Heart left ventricle (tissue), 16 donors: ENCODE data around the gene INHA. TPM values are rescaled to one million over a fixed set of nuclear protein-coding genes. Genes with fewer than 3 reads are reported as not detected.

Source experiments
- ATAC-seq, 4 donors: fragments of 200-7000 bp; cut with Tn5 transposase; one replicate each; pipeline ENCODE4 v1.9.1; 2020 to 2022; ENCODE audit warnings: moderate library complexity in 4 of 4, mild to moderate bottlenecking in 3 of 4, moderate number of reproducible peaks in 1 of 4
- DNase-seq, 5 donors: peaks; one replicate each; pipeline ENCODE4 v3.0.0-alpha.2; 2020
- H3K27ac ChIP-seq, 12 donors: fragments of 200-600 bp; sonication (generic) in 4 of 12; one replicate each; pipeline versions ENCODE4 v1.5.0 to v1.8.0; 2016 to 2022; ENCODE audit warnings: mild to moderate bottlenecking in 2 of 12
- H3K27me3 ChIP-seq, 9 donors: fragments of 200-600 bp; sonication (generic) in 2 of 9; one replicate each; pipeline versions ENCODE4 v1.5.1 to v1.8.0; 2016 to 2022; ENCODE audit warnings: mild to moderate bottlenecking in 3 of 9
- H3K36me3 ChIP-seq, 9 donors: fragments of 200-600 bp; sonication (generic) in 2 of 9; one replicate each; pipeline versions ENCODE4 v1.5.0 to v1.8.0; 2018 to 2022; ENCODE audit warnings: mild to moderate bottlenecking in 2 of 9
- H3K4me1 ChIP-seq, 12 donors: fragments of 200-600 bp; sonication (generic) in 4 of 12; one replicate each; pipeline versions ENCODE4 v1.5.0 to v1.8.0; 2016 to 2022; ENCODE audit warnings: mild to moderate bottlenecking in 3 of 12
- H3K4me3 ChIP-seq, 12 donors: fragments of 200-600 bp; sonication (generic) in 4 of 12; one replicate each; pipeline versions ENCODE4 v1.5.0 to v1.8.0; 2017 to 2022; ENCODE audit warnings: mild to moderate bottlenecking in 9 of 12, moderate library complexity in 4 of 12
- H3K9me3 ChIP-seq, 12 donors: fragments of 200-600 bp; sonication (generic) in 4 of 12; one replicate each; pipeline versions ENCODE4 v1.5.0 to v1.8.0; 2016 to 2022; ENCODE audit warnings: mild to moderate bottlenecking in 1 of 12
- POLR2A ChIP-seq, 2 donors: fragments of 450-650 bp; IDR thresholded peaks; one replicate each; pipeline ENCODE4 v1.6.1; 2017; ENCODE audit warnings: antibody characterized with exemption in 2 of 2, mild to moderate bottlenecking in 2 of 2, moderate library complexity in 2 of 2
- WGBS, 4 donors: extraction: QIAGEN DNeasy Blood & Tissue Kit in 2 of 4; methylation state at CpG; one replicate each; pipeline versions ENCODE4 v1.1.5 to v1.1.7; 2013 to 2018; 5-methylcytosine and 5-hydroxymethylcytosine counted together
- intact Hi-C, 10 donors: fragments of 100-400 bp; cut with DNase I; formaldehyde crosslinking; loops; one replicate each; pipeline versions ENCODE4 v1.11.1 to v1.14.2; 2022
- polyA plus RNA-seq, 2 donors: library from polyadenylated mRNA; stranded (reverse); fragments of 200-250 nt; gene quantifications; one replicate each; pipeline ENCODE4 v1.2.3, GENCODE V29; 2013
- total RNA-seq, 9 donors: library from RNA; depleted of rRNA in 2 of 9; stranded (reverse); fragments of >200 nt in 2 of 9; fragmentation: NEBNext Ultra II Directional in 3 of 9; extraction: Animal tissue kit (Norgen Biotek cat#: 25700) in 3 of 9; gene quantifications; one replicate each; pipeline versions ENCODE4 v1.1.0 to v1.2.4, GENCODE V29; 2016 to 2023
- TF ChIP-seq, protein P1 (sequence below), 12 donors: fragments of 200-600 bp; sonication (generic) in 4 of 12; IDR thresholded peaks; one replicate each; pipeline versions ENCODE4 v1.5.0 to v1.8.0; 2018 to 2022; ENCODE audit warnings: antibody characterized with exemption in 12 of 12, mild to moderate bottlenecking in 5 of 12
- donor health status: ischemic (EF 13 %, LVEDD 7.1; RV severe dilation, severe dysfunction).
- donor health status: healthy with polysubstance abuse.
- donor health status: DM: no; HTN: yes; CAD: no.
- donor health status: DM: no; HTN: no; CAD: no.
- donor health status: ischemic (EF 25% LVEDD 6.9; RV normal size, moderate dysfunction).
- donor health status: ischemic (EF 25% LVEDD 5.7; RV mildly dilated, moderate dysfunction).
- donor health status: healthy.
- donor health status: DM: yes; HTN: yes; CAD: no.
- donor health status: ischemic (EF 35%, LVEDD 5.7; RV mildly dilated, moderate dysfunction).
- donor health status: nonischemic (EF 11% LVEDD 7.7; RV severe dilation, severe dysfunction).
- donor health status: DM: yes; HTN: yes; CAD: no.
- donor health status: PGD.
- donor health status: ischemic (EF 29% LVEDD 5.4; RV normal size, mild dysfunction).
- donor health status: nonischemic (EF 23%, LVEDD 6.1; RV moderate dilation, normal function).

The INHA gene
- total and polyA plus RNA-seq, 11 donors = 0.52 to 14.2 (median 1.9) TPM

DNA sequence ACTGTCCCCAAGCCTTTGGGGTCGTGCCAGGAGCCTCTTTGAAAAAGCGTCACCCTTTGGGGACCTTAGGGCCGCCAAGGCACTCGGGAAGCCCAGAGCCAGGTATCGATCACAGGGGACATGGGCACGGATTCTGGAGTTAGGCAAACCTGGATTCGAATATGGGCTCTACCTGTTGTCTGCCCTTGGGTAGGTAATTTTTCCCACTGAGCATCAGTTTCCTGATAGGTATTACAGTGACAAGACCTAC, 19.0 kb upstream of the INHA start:
- TF ChIP-seq, protein P1, sequence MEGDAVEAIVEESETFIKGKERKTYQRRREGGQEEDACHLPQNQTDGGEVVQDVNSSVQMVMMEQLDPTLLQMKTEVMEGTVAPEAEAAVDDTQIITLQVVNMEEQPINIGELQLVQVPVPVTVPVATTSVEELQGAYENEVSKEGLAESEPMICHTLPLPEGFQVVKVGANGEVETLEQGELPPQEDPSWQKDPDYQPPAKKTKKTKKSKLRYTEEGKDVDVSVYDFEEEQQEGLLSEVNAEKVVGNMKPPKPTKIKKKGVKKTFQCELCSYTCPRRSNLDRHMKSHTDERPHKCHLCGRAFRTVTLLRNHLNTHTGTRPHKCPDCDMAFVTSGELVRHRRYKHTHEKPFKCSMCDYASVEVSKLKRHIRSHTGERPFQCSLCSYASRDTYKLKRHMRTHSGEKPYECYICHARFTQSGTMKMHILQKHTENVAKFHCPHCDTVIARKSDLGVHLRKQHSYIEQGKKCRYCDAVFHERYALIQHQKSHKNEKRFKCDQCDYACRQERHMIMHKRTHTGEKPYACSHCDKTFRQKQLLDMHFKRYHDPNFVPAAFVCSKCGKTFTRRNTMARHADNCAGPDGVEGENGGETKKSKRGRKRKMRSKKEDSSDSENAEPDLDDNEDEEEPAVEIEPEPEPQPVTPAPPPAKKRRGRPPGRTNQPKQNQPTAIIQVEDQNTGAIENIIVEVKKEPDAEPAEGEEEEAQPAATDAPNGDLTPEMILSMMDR (IDR thresholded peaks at IDR 0.05) = no peak
- no peak for TF ChIP-seq POLR2A (IDR thresholded peaks at IDR 0.05)
- H3K4me1 ChIP-seq = peaks cover 0 to 21% (median 13%) of the 10 kb centered on the region in 12 donors
- peaks cover 0 to 30% (median 19%) of the 10 kb centered on the region in 9 donors for H3K36me3 ChIP-seq
- WGBS, 4 donors = 46 to 49% (median 48%) methylated on average over 7 of the region's 7 CpGs
- DNase-seq = no peak
- intact Hi-C loops = loop anchor here in 1 of 10 donors (10.0 kb wide), 1 partner anchor 52 kb away; no protein-coding TSS in a partner anchor
- no peak overlapping the region for H3K27ac ChIP-seq
- H3K27me3 ChIP-seq = peaks cover 0 to 24% (median 3%) of the 10 kb centered on the region in 9 donors
- H3K4me3 ChIP-seq = peak overlapping the region; percentile 27 to 75 (median 57)
- no peak for ATAC-seq
- H3K9me3 ChIP-seq = no peaks in the 10 kb centered on the region

DNA sequence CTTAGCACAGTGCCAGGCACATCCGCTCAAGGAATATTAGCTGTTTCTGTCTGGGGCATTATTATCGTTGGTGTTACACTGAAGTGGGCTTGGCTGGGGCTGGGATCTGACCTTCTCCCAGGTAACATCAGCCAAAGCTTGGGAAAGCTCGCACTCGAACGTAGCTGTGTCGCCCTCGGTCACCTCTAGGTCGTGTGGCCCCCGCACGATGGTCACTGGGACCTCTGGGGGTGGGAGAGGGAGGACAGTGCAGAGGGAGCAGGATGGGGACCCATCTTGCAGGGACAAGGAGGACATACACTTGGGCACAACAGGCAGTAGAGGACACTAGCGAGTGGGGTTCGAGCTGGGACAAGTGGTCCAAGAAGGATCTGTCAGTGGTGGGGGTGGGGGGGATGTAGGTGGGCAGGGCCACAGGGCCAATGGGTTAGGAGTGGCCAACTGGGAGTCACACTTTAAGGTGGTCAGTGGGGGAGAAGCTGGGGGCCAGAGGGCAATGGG, 18.6 kb upstream of the INHA start:
- DNase-seq = peak in 1 of 5 donors; percentile 28
- H3K9me3 ChIP-seq = no peaks in the 10 kb centered on the region
- intact Hi-C loops = loop anchor here in 1 of 10 donors (10.0 kb wide), 1 partner anchor 51 kb away; no protein-coding TSS in a partner anchor
- ATAC-seq = no peak
- no peak for TF ChIP-seq POLR2A (IDR thresholded peaks at IDR 0.05)
- TF ChIP-seq, protein P1 (IDR thresholded peaks at IDR 0.05) = no peak
- peaks cover 0 to 21% (median 13%) of the 10 kb centered on the region in 12 donors for H3K4me1 ChIP-seq
- H3K27me3 ChIP-seq = peaks cover 0 to 24% (median 3%) of the 10 kb centered on the region in 9 donors
- peaks cover 0 to 33% (median 21%) of the 10 kb centered on the region in 9 donors for H3K36me3 ChIP-seq
- WGBS, 4 donors = 79 to 87% (median 84%) methylated on average over 12 of the region's 12 CpGs
- H3K27ac ChIP-seq = no peak overlapping the region
- no peak overlapping the region for H3K4me3 ChIP-seq

DNA sequence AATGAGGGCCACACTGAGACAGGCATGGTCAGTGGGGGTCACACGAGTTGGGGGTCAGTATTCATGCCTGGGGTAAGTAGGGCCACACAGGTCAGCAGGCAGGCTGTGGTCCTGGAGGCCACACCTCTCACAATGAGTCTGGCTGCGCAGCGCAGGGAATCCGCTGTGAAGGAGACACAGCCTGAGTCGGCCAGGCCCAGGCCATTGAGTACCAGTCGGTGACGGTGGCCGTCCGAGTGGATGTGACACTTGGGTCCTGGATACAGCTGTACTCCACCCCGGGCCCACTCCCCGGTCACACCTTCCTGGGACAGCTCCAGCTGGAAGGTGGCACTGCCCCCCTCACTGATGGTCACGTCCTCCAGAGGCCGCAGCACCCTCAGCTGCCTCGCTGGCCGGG, 17.8 kb upstream of the INHA start:
- Histone ChIP-seq H3K27ac (no peak overlapping the region), H3K4me3 (no peak overlapping the region), H3K36me3 (peaks cover 0 to 40% (median 22%) of the 10 kb centered on the region in 9 donors), H3K9me3 (no peaks in the 10 kb centered on the region), H3K27me3 (peaks cover 0 to 24% (median 3%) of the 10 kb centered on the region in 9 donors), H3K4me1 (peaks cover 0 to 21% (median 13%) of the 10 kb centered on the region in 12 donors)
- DNase-seq (peak in 3 of 5 donors; percentile 10 to 61 (median 25)), ATAC-seq (no peak)
- WGBS, 4 donors = 74 to 94% (median 93%) methylated on average over 7 to 15 of the region's 15 CpGs
- intact Hi-C loops = loop anchor here in 1 of 10 donors (10.0 kb wide), 1 partner anchor 50 kb away; no protein-coding TSS in a partner anchor
- TF ChIP-seq, protein P1 (IDR thresholded peaks at IDR 0.05) = no peak
- no peak for TF ChIP-seq POLR2A (IDR thresholded peaks at IDR 0.05)

DNA sequence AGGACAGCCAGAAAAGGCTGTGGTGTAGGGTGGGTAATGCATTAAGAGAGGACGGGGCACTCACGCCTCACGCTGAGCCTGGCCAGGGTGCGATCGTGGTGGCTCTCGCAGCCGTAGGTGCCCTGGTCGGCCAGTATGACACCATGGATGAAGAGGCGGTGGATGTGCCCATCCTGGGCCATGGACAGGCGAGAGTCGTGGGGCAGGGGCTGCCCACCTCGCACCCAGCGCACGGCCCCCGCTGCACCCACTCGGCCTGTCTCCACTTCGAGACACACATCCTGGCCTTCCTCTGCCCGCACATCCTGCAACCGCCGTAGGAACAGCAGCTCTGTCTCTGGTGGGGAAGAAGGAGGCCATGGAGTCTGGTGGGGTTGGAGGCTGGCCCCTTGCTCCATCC, 16.2 kb upstream of the INHA start:
- ATAC-seq (no peak), DNase-seq (peak in 2 of 5 donors; percentile 11 to 53)
- Histone ChIP-seq H3K27me3 (peaks cover 0 to 24% (median 3%) of the 10 kb centered on the region in 9 donors), H3K4me1 (peaks cover 0 to 32% (median 14%) of the 10 kb centered on the region in 12 donors), H3K9me3 (no peaks in the 10 kb centered on the region), H3K36me3 (peaks cover 0 to 41% (median 22%) of the 10 kb centered on the region in 9 donors), H3K4me3 (no peak overlapping the region), H3K27ac (no peak overlapping the region)
- intact Hi-C loops = loop anchor here in 1 of 10 donors (10.0 kb wide), 1 partner anchor 49 kb away; no protein-coding TSS in a partner anchor
- TF ChIP-seq, protein P1 (IDR thresholded peaks at IDR 0.05) = no peak
- TF ChIP-seq POLR2A (IDR thresholded peaks at IDR 0.05) = no peak
- 87 to 94% (median 92%) methylated on average over 20 of the region's 20 CpGs for WGBS, 4 donors
